ENCODE results near the gene ISM1.

ISM1 gene

GRCh38 chr20:13259921-13260320 lies 38.8 kb downstream of the ISM1 start:
- DNase-seq = no peak

GRCh38 chr20:13260650-13261279 lies 39.7 kb downstream of the ISM1 start:
- DNase-seq = no peak

DNA sequence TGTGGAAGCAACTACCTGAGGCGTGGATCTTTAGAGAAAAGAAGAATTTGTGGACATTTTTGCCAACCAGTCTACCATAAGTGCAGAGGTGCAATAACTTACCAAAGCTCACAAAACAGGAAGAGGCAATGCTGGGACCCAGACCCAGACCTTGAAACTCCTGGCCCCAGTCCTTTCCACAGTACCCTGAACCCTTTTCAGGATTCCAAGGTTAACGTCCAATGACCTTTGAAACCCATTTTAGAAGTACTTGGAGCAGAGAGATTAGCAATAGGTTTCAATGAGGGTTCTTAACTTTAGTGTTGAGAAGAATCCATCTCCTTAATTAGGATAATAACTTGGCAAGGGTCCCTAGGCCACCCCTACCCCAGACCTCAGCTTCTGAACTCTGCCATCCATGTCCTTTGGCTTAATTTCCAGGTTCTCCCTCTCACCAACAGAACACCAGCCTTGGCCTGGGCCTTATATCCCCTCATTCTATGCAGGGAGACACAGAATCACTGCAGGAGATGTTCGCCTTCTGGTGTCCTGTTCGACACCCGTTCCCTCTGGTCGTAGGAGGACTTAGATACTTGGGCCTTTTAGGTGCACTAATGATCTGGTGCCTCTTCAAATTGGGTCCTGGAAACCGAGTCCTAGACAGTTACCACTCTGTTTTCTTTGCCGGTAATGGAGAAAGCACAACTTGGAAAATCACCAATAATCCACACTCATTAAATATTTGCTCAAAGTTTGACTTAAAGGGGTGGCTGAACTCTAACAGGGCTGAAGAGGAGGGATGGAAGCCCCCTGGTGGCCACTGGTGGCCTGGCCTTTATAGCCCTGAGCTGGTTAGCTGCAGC lies 40.6 kb downstream of the ISM1 start:
- DNase-seq = no peak

- no peak for DNase-seq
Observed at GRCh38 chr20:13262302-13262650, 41.2 kb downstream of the ISM1 start.

GRCh38 chr20:13262671-13263360 lies 41.7 kb downstream of the ISM1 start:
- DNase-seq = no peak

DNA sequence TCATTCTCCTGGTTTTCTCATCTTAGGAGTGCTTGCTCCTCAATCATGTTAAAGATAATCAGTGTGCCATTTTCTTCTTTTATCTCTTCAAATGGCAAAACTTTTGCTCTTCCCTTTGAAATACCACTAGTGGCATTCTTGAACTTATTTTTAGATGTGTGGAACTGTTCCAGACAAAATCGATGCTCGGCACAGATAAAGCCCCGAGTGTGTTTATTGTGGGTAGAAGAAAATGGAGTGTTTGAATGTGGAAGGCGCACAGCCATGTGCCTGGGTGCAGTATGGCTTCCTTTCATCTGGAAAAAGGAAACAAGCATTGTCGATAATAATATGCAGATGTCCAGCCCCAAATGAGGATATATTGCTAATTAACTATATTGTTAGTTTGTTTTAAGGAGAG lies 42.4 kb downstream of the ISM1 start:
- DNase-seq = no peak

DNA sequence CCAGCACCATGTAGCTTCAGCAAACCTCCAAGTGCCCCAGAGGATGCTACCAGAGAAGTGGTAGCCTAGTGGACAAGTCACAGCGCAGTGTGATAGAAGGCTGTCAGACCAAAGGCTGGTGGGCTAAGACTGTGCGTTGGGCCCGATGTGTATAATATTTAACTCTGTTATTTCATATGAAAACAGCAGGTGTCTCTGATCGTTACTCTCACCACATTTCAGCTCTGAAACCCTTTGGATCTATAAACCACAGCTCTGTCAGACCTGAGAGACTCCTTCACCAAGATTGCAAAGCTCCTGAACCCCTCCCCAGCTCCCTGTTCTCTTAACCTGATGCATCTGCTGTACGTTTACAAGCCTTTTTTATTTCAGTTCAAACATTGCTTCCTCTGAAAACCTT lies 43.8 kb downstream of the ISM1 start:
- no peak for DNase-seq

DNA sequence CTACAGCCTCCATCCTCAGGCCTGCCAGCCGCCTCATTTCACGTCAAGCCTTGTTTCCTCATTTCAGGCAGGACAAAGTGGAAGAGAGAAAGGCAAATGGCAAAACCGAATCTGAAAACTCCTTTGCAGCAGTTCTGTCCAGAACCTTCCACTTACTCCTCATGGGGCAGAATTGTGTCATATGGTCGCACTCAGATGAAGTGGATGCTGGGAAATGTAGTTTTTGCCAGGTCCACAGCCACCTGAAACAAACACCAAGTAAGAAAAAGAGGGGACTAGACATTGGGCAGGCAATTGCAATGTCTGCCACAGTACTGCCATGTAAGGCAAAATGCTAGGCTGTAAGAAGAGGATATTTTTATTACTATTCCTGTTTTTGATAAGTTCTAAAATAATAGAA lies 44.9 kb downstream of the ISM1 start:
- no peak for DNase-seq

- DNase-seq = no peak
Observed at GRCh38 chr20:13267231-13267630, 46.2 kb downstream of the ISM1 start.

DNA sequence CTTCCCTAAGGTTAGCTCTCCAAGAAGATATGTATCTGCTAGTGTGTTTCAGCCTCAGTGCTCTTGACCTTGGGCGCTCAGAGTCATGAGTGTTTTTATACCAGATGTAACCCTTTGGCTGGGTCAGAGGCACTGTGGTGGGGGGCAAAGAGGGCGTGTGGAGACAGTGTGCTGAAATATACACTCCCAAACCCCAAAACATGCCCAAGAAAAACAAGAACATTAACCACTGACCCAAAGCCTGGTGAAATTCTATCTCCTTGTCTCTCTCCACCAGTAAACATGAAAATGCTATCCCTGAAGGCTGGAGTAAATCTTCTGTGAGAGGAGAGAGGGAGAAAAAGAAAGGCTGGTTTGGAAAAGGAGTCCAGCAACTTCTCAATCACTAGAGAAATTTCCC lies 47.9 kb downstream of the ISM1 start:
- no peak for DNase-seq

- no peak for DNase-seq
Observed at GRCh38 chr20:13270211-13270610, 49.1 kb downstream of the ISM1 start.

GRCh38 chr20:13271098-13271497 lies 50.0 kb downstream of the ISM1 start:
- DNase-seq = no peak

- no peak for DNase-seq
Observed at GRCh38 chr20:13271977-13272975, 51.2 kb downstream of the ISM1 start.

DNA sequence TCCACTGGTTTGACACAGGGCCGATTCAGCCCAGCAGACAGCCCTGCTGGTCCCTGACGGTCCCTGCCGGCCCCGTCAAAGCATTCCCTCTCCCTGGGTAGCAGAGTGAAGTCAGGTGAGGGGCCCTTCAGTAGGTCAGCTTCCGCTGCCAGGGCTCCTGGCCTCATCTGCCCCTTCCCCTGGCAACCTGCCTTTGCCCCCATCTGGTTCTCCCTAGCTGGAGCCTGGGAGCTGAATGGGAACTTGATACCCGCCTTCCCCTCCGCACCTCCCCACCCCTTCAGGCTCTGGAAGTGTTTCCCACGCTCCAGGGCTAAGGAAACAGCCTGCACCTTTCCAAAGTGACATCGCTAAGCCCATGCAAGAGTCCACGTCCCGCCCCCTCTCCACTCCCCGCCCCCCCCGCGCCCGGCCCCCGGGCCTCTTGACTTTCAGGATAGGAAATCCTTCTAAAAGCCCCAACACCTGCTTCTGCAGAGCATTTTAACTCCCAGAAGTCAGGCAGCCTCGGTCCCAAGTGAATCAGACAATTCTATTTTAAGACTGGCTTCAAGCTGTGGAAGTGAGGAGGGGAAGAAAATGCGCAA lies 53.3 kb downstream of the ISM1 start:
- DNase-seq = no peak

- no peak for DNase-seq
Observed at GRCh38 chr20:13276945-13277541, 56.0 kb downstream of the ISM1 start.

DNA sequence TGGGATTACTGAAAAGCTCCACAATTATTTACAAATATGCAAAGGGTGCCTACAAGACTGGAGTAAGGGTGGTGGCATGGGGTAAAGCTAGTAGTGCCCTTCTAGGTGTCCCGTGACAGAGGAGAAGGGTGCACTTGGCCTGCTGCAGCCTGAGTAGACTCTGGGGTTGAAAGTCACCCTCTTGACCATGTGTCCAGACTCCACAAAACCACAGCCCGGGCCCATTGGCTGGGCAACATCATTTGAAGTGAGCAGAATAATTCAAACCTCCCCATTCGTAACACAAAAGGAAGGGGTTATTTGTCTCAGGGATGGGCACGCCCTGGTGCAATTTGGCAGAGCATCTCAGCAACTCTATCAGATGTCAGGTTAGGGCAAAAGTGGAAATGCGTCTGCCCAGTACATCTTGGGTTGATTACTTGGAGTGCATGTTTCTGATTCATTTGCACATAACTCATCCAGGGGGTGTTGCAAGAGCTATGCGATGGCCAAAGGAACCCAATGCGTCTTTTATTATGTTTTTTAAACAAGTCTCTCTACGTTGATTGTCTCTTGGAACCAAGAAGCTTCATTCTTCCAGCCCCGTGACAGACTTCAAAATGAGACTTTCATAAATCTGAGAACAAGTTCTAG lies 56.7 kb downstream of the ISM1 start:
- DNase-seq = no peak

DNA sequence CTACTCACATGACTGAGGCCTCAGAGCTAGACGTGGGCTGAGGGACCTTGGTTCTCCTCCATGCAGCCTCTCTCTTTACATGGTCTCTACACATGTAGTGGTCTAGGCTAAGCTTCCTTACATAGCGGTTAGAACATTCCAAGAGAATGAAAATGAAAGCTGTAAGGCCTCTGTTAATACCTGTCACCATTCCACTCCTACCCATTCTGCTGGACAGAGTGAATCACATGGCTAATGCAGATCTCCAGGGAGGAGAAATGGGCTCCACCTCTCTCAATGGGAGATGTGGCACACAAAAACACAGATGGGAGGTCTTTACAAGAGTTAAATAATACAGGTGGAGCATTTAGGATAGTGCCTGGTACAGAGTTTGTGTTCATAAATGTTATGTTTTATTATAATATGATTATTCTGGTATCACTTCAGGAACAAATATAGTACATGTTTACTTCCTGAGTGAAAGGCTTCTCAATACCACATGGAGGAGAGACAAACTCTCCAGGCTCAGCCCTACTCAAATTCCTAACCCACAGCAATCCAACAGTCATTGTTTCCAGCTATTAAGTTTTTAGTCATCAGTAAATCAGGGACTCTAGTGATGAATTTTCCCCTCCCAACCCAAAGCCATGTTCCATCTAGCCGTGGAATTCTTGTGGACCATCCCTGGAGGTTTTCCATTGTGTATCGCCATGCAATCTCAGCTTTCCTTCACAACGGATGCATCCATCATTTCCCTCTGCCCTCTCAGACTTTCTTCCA lies 57.9 kb downstream of the ISM1 start:
- no peak for DNase-seq

DNA sequence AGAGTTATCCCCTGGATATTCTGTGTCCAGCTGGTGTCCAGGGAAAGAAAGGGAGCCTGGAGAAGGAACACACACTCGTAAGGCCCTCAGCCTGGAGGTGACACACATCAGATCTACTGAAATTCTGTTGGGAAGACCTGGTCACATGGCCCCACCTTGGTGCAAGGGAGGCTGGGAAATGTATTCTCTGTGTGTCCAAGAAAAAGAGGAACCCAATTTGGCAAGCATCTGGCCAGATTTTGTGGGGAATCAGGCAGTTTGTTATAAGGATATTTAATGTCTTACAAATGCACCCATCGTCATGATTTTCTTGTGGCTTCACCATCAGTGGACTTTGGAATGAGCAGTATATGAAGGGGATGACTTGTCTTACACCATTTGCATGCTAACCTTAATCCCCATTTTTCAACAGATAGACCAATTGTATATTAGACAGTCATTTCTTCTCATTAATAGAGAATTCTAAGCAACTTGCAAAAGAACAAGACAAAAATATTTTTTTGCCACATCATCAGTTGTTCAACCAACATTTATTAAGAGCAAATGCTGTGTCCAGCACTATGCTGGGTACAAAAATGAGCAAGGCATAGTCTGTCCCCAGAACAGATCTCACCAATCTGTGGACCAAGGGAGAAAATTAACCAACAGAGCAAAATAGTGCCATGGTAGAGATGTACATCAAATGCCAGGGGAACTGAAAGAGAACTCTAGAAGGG lies 59.7 kb downstream of the ISM1 start:
- no peak for DNase-seq

GRCh38 chr20:13283869-13284829 lies 63.1 kb downstream of the ISM1 start:
- DNase-seq = no peak

Data from NCI-H2081 treated with DMSO at 0.1 percent for 48 hours (cell line).